ENCODE results near the gene EXOC6B.

EXOC6B gene

GRCh38 chr2:72788756-72789155 is 37.1 kb downstream of the EXOC6B start:
- no peak for DNase-seq

GRCh38 chr2:72785517-72785916 is 40.3 kb downstream of the EXOC6B start:
- no peak for DNase-seq

GRCh38 chr2:72782520-72782919 is 43.3 kb downstream of the EXOC6B start:
- no peak for DNase-seq

GRCh38 chr2:72781480-72781879 is 44.4 kb downstream of the EXOC6B start:
- DNase-seq = no peak

GRCh38 chr2:72780477-72780876 is 45.4 kb downstream of the EXOC6B start:
- no peak for DNase-seq

- DNase-seq = no peak
Observed at GRCh38 chr2:72779495-72779894, 46.3 kb downstream of the EXOC6B start.

GRCh38 chr2:72778410-72778809 is 47.4 kb downstream of the EXOC6B start:
- no peak for DNase-seq

GRCh38 chr2:72770879-72771461 is 54.9 kb downstream of the EXOC6B start:
- peak; percentile 34 to 68 for DNase-seq

GRCh38 chr2:72765997-72766609 is 59.7 kb downstream of the EXOC6B start:
- DNase-seq = peak in 1 of 2 experiments; percentile 4

- DNase-seq = no peak
Observed at GRCh38 chr2:72762276-72762675, 63.6 kb downstream of the EXOC6B start.

- no peak for DNase-seq
Observed at GRCh38 chr2:72759755-72760154, 66.1 kb downstream of the EXOC6B start.

GRCh38 chr2:72757177-72757775 is 68.6 kb downstream of the EXOC6B start:
- DNase-seq = peak in 1 of 2 experiments; percentile 21

GRCh38 chr2:72755647-72756423 is 70.0 kb downstream of the EXOC6B start:
- DNase-seq = no peak

- no peak for DNase-seq
Observed at GRCh38 chr2:72754628-72755320, 71.1 kb downstream of the EXOC6B start.

- DNase-seq = no peak
Observed at GRCh38 chr2:72750977-72751639, 74.7 kb downstream of the EXOC6B start.

GRCh38 chr2:72750466-72750865 is 75.4 kb downstream of the EXOC6B start:
- DNase-seq = no peak

GRCh38 chr2:72747344-72747743 is 78.5 kb downstream of the EXOC6B start:
- no peak for DNase-seq

- peak; percentile 8 to 47 for DNase-seq
Observed at GRCh38 chr2:72745679-72746368, 80.0 kb downstream of the EXOC6B start.

- DNase-seq = no peak
Observed at GRCh38 chr2:72744049-72744448, 81.8 kb downstream of the EXOC6B start.

- DNase-seq = no peak
Observed at GRCh38 chr2:72743481-72743880, 82.4 kb downstream of the EXOC6B start.

- no peak for DNase-seq
Observed at GRCh38 chr2:72738096-72738495, 87.7 kb downstream of the EXOC6B start.

GRCh38 chr2:72734432-72734831 is 91.4 kb downstream of the EXOC6B start:
- no peak for DNase-seq

All from NCI-H524 (cell line).